Measurements from ENCODE around the gene RICTOR.
"Not testable (repeated sequence)": the region's sequence is repeated elsewhere in the genome, so short reads cannot be mapped to it uniquely, and the experiment has no call there.

RICTOR gene

GRCh38 chr5:38996123-38996522 lies 78.1 kb downstream of the RICTOR start:
- ATAC-seq = no peak
- TF ChIP-seq BACH2 (CRISPR knock-in tag; IDR thresholded peaks at IDR 0.05; ENCODE audit: borderline replicate concordance) (no peak), ZC3H10 (CRISPR knock-in tag; IDR thresholded peaks at IDR 0.05) (no peak), ESRRG (CRISPR knock-in tag; IDR thresholded peaks at IDR 0.05) (no peak), ZFP30 (CRISPR knock-in tag; IDR thresholded peaks at IDR 0.05) (no peak), TOX (CRISPR knock-in tag; IDR thresholded peaks at IDR 0.05; ENCODE audit: borderline replicate concordance) (no peak), POU6F1 (CRISPR knock-in tag; IDR thresholded peaks at IDR 0.05; ENCODE audit: borderline replicate concordance, low read depth) (no peak), SNAI2 (CRISPR knock-in tag; IDR thresholded peaks at IDR 0.05) (no peak), CREB5 (CRISPR knock-in tag; IDR thresholded peaks at IDR 0.05; ENCODE audit: low read depth) (no peak), ZFP3 (CRISPR knock-in tag; IDR thresholded peaks at IDR 0.05) (no peak), RARB (CRISPR knock-in tag; IDR thresholded peaks at IDR 0.05) (no peak), ZNF565 (CRISPR knock-in tag; conservative IDR thresholded peaks at IDR 0.05; ENCODE audit: low read depth) (no peak)

- TF ChIP-seq CSDC2 (CRISPR knock-in tag; IDR thresholded peaks at IDR 0.05) = no peak
- no peak for TF ChIP-seq TCF4 (CRISPR knock-in tag; IDR thresholded peaks at IDR 0.05; ENCODE audit: borderline replicate concordance)
- TF ChIP-seq ESRRG (CRISPR knock-in tag; IDR thresholded peaks at IDR 0.05) = no peak
- TF ChIP-seq TSHZ2 (CRISPR knock-in tag; IDR thresholded peaks at IDR 0.05) = no peak
- TF ChIP-seq CREB5 (CRISPR knock-in tag; IDR thresholded peaks at IDR 0.05; ENCODE audit: low read depth) = no peak
- TF ChIP-seq ZFP3 (CRISPR knock-in tag; IDR thresholded peaks at IDR 0.05) = no peak
- TF ChIP-seq GLIS3 (CRISPR knock-in tag; IDR thresholded peaks at IDR 0.05) = no peak
- no peak for TF ChIP-seq PATZ1 (CRISPR knock-in tag; IDR thresholded peaks at IDR 0.05; ENCODE audit: borderline replicate concordance)
- no peak for TF ChIP-seq SNAI2 (CRISPR knock-in tag; IDR thresholded peaks at IDR 0.05)
- peak; percentile 90 for ATAC-seq
Measured at GRCh38 chr5:38994324-38994927, 79.8 kb downstream of the RICTOR start.

GRCh38 chr5:38989974-38990719 lies 84.1 kb downstream of the RICTOR start:
- ATAC-seq = not testable (repeated sequence)

- ATAC-seq = no peak
- TF ChIP-seq GLIS3 (CRISPR knock-in tag; IDR thresholded peaks at IDR 0.05) = no peak
- no peak for TF ChIP-seq ZC3H10 (CRISPR knock-in tag; IDR thresholded peaks at IDR 0.05)
- no peak for TF ChIP-seq PATZ1 (CRISPR knock-in tag; IDR thresholded peaks at IDR 0.05; ENCODE audit: borderline replicate concordance)
- no peak for TF ChIP-seq POU6F1 (CRISPR knock-in tag; IDR thresholded peaks at IDR 0.05; ENCODE audit: borderline replicate concordance, low read depth)
- no peak for TF ChIP-seq ESRRG (CRISPR knock-in tag; IDR thresholded peaks at IDR 0.05)
- no peak for TF ChIP-seq SNAI2 (CRISPR knock-in tag; IDR thresholded peaks at IDR 0.05)
- TF ChIP-seq BACH2 (CRISPR knock-in tag; IDR thresholded peaks at IDR 0.05; ENCODE audit: borderline replicate concordance) = no peak
- TF ChIP-seq PPARA (CRISPR knock-in tag; IDR thresholded peaks at IDR 0.05; ENCODE audit: borderline replicate concordance) = no peak
- TF ChIP-seq OSR1 (CRISPR knock-in tag; IDR thresholded peaks at IDR 0.05) = no peak
- no peak for TF ChIP-seq ZFP30 (CRISPR knock-in tag; IDR thresholded peaks at IDR 0.05)
- TF ChIP-seq RARB (CRISPR knock-in tag; IDR thresholded peaks at IDR 0.05) = no peak
- TF ChIP-seq TCF4 (CRISPR knock-in tag; IDR thresholded peaks at IDR 0.05; ENCODE audit: borderline replicate concordance) = no peak
Measured at GRCh38 chr5:38985909-38986452, 88.2 kb downstream of the RICTOR start.

Data from SK-N-SH treated with all-trans-retinoic acid at 6 μM for 48 hours (cell line).